ENCODE data around the gene RSRC1.

DNA sequence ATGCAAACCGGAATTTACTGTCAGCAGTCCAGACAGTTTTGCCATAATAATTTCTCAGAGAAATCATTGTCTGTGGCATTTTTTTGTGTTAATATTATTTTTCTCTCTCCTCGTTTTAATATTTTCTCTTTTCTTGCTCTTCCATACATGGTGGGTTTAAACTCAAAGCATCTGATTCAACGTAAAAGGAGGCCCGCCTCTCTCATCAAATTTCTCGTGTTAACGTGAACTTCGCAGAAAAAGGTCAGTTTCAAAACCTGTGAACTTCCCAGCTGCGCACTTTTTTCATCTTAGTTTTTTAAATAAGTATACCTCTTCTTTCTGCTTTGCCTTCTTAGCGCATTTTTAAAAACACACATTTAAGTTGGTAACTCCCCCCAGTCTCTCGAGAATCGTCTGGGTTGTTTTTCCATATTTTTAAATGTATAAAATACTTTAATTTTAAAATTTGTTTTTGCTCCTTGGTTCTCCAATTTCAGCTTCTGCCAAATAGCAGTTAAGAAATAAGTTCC is 12.8 kb upstream of the RSRC1 start:
- no peak for TF ChIP-seq EZH2phosphoT487 (IDR thresholded peaks at IDR 0.05; ENCODE audit: low read depth)
- TF ChIP-seq, protein P1, sequence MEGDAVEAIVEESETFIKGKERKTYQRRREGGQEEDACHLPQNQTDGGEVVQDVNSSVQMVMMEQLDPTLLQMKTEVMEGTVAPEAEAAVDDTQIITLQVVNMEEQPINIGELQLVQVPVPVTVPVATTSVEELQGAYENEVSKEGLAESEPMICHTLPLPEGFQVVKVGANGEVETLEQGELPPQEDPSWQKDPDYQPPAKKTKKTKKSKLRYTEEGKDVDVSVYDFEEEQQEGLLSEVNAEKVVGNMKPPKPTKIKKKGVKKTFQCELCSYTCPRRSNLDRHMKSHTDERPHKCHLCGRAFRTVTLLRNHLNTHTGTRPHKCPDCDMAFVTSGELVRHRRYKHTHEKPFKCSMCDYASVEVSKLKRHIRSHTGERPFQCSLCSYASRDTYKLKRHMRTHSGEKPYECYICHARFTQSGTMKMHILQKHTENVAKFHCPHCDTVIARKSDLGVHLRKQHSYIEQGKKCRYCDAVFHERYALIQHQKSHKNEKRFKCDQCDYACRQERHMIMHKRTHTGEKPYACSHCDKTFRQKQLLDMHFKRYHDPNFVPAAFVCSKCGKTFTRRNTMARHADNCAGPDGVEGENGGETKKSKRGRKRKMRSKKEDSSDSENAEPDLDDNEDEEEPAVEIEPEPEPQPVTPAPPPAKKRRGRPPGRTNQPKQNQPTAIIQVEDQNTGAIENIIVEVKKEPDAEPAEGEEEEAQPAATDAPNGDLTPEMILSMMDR (IDR thresholded peaks at IDR 0.05; ENCODE audit: low read depth, low read length): no peak
